Peyer's patch (tissue), 4 donors: Measurements from ENCODE around the gene HDAC4.

Source experiments
- CTCF ChIP-seq, 6 experiments: fragments of 450-650 bp in 4 of 6; fragments of 200-600 bp in 2 of 6; sonication (generic) in 1 of 6; IDR thresholded peaks; one replicate each; pipeline ENCODE4 v1.5.1; 2017 to 2019; ENCODE audit warnings: antibody characterized with exemption in 6 of 6, mild to moderate bottlenecking in 3 of 6, moderate library complexity in 1 of 6
- POLR2A ChIP-seq, 2 donors: fragments of 450-650 bp; IDR thresholded peaks; one replicate each; pipeline ENCODE4 v1.5.1; 2017; ENCODE audit warnings: antibody characterized with exemption in 2 of 2, mild to moderate bottlenecking in 2 of 2, moderate library complexity in 2 of 2

- TF ChIP-seq CTCF (IDR thresholded peaks at IDR 0.05): no peak
- TF ChIP-seq POLR2A (IDR thresholded peaks at IDR 0.05): no peak
Measured at GRCh38 chr2:239004274-239005015, 396.4 kb downstream of the HDAC4 start.
